Fibroblast of the aortic adventitia (primary cell): ENCODE results near the gene SLC25A33. TPM values are rescaled to one million over a fixed set of nuclear protein-coding genes. Genes with fewer than 3 reads are reported as not detected.

Experiments
- DNase-seq: peaks from one replicate; pipeline ENCODE4 v3.0.0-alpha.2; 2010; ENCODE audit warnings: low read depth
- H3K4me3 ChIP-seq: 2 replicates; pipeline ENCODE4 v1.5.1; 2011; ENCODE audit warnings: low read depth, mild to moderate bottlenecking, control low read depth, low read length, moderate library complexity
- CTCF ChIP-seq: IDR thresholded peaks from 2 replicates; pipeline ENCODE4 v1.5.1; 2011; ENCODE audit warnings: mild to moderate bottlenecking, low read length, control low read depth, inconsistent platforms; ENCODE audit not compliant: insufficient read depth
- total RNA-seq: library from RNA; depleted of rRNA; stranded (reverse); fragments of >200 nt; gene quantifications from 2 replicates; pipeline ENCODE4 v1.2.3, GENCODE V29; 2012; ENCODE audit warnings: low replicate concordance

Gene SLC25A33
- total RNA-seq, 1 donor, result 4.7 TPM

GRCh38 chr1:9600861-9601834 lies 61.9 kb downstream of the SLC25A33 start:
- no peak for TF ChIP-seq CTCF
- DNase-seq, result no peak
- H3K4me3 ChIP-seq, result no peak overlapping the region

GRCh38 chr1:9601942-9602793 lies 62.9 kb downstream of the SLC25A33 start:
- H3K4me3 ChIP-seq, result no peak overlapping the region
- TF ChIP-seq CTCF, result no peak
- no peak for DNase-seq

- no peak overlapping the region for H3K4me3 ChIP-seq
- no peak for DNase-seq
- no peak for TF ChIP-seq CTCF
These were observed 63.5 kb downstream of the SLC25A33 start for GRCh38 chr1:9602794-9603167.

- no peak for DNase-seq
- no peak overlapping the region for H3K4me3 ChIP-seq
- no peak for TF ChIP-seq CTCF
These were observed 64.0 kb downstream of the SLC25A33 start for GRCh38 chr1:9603307-9603706.

- no peak for DNase-seq
- no peak overlapping the region for H3K4me3 ChIP-seq
- no peak for TF ChIP-seq CTCF
These were observed 64.8 kb downstream of the SLC25A33 start for GRCh38 chr1:9603766-9604753.

- H3K4me3 ChIP-seq, result no peak overlapping the region
- DNase-seq, result no peak
- no peak for TF ChIP-seq CTCF
These were observed 65.6 kb downstream of the SLC25A33 start for GRCh38 chr1:9604836-9605235.
